HEK293 (cell line): Measurements from ENCODE around the gene PTPRG.

Experiments used
- CTCF ChIA-PET: fragments of 350-600 bp; formaldehyde crosslinking; extraction: SDS; loops from one replicate; lab custom pipeline; 2021; ENCODE audit warnings: antibody characterized with exemption; lab: Yijun Ruan, JAX
- POLR2A ChIA-PET: fragments of 300-600 bp; formaldehyde crosslinking; extraction: SDS; loops from one replicate; lab custom pipeline; 2020; ENCODE audit warnings: antibody characterized with exemption, inconsistent platforms; lab: Yijun Ruan, JAX
- H3K27ac ChIP-seq: fragments of 200-500 bp; sonication (Bioruptor generic); 2 replicates; pipeline ENCODE4 v1.5.1; 2014; ENCODE audit warnings: low read depth, low read length, control low read depth, inconsistent platforms; ENCODE audit errors: extremely low read depth
- H3K36me3 ChIP-seq, 2 experiments: fragments of 200-500 bp in 1 of 2; sonication (Bioruptor generic) in 1 of 2; 1 replicate in 1 of 2; 2 replicates in 1 of 2; pipeline ENCODE4 v1.5.1; 2014 to 2017; ENCODE audit warnings: inconsistent platforms in 2 of 2, low read length in 2 of 2; ENCODE audit not compliant: control insufficient read depth in 2 of 2, insufficient read depth in 1 of 2
- H3K4me1 ChIP-seq: fragments of 200-500 bp; sonication (Bioruptor generic); 2 replicates; pipeline ENCODE4 v1.5.1; 2014; ENCODE audit warnings: mild to moderate bottlenecking, low read length, inconsistent platforms; ENCODE audit not compliant: control insufficient read depth, insufficient read depth
- H3K4me3 ChIP-seq: 2 replicates; pipeline ENCODE4 v1.5.1; 2011; ENCODE audit warnings: low read depth, mild to moderate bottlenecking, control low read depth, low read length, moderate library complexity
- H3K9me3 ChIP-seq: fragments of 200-500 bp; sonication (Bioruptor generic); 2 replicates; pipeline ENCODE4 v1.5.1; 2014; ENCODE audit warnings: low read depth, low read length, inconsistent platforms; ENCODE audit not compliant: control insufficient read depth, insufficient read depth
- GLIS2 ChIP-seq: fragments of 450-650 bp; formaldehyde crosslinking; IDR thresholded peaks from 2 replicates; pipeline ENCODE4 v1.5.1; 2016; ENCODE audit warnings: missing biosample characterization, missing genetic modification characterization
- HOXC10 ChIP-seq: sonication (generic); formaldehyde crosslinking; IDR thresholded peaks from 2 replicates; pipeline ENCODE4 v1.8.1; 2023; ENCODE audit warnings: mild to moderate bottlenecking, missing genetic modification reagents
- ZFP69B ChIP-seq: fragments of 450-650 bp; formaldehyde crosslinking; IDR thresholded peaks from 2 replicates; pipeline ENCODE4 v1.5.1; 2016; ENCODE audit warnings: missing biosample characterization, missing genetic modification characterization
- ZNF121 ChIP-seq: fragments of 450-650 bp; formaldehyde crosslinking; IDR thresholded peaks from 2 replicates; pipeline ENCODE4 v1.5.1; 2016; ENCODE audit warnings: missing biosample characterization, missing genetic modification characterization
- ZNF157 ChIP-seq: fragments of 450-650 bp; formaldehyde crosslinking; IDR thresholded peaks from 2 replicates; pipeline ENCODE4 v1.5.1; 2016; ENCODE audit warnings: missing biosample characterization, missing genetic modification characterization
- ZNF24 ChIP-seq: fragments of 450-650 bp; formaldehyde crosslinking; IDR thresholded peaks from 2 replicates; pipeline ENCODE4 v1.5.1; 2016; ENCODE audit warnings: missing biosample characterization, missing genetic modification characterization
- ZNF341 ChIP-seq: fragments of 450-650 bp; formaldehyde crosslinking; IDR thresholded peaks from 2 replicates; pipeline ENCODE4; 2016; ENCODE audit warnings: low read depth, missing biosample characterization, missing genetic modification characterization
- ZNF433 ChIP-seq: fragments of 450-650 bp; formaldehyde crosslinking; IDR thresholded peaks from 2 replicates; pipeline ENCODE4 v1.5.1; 2016; ENCODE audit warnings: missing biosample characterization, missing genetic modification characterization, low read depth
- ZNF521 ChIP-seq: fragments of 450-650 bp; formaldehyde crosslinking; IDR thresholded peaks from 2 replicates; pipeline ENCODE4 v1.5.1; 2017; ENCODE audit warnings: missing biosample characterization, mild to moderate bottlenecking, missing genetic modification characterization
- ZNF544 ChIP-seq: fragments of 450-650 bp; formaldehyde crosslinking; IDR thresholded peaks from 2 replicates; pipeline ENCODE4 v1.5.0; 2017; ENCODE audit warnings: missing biosample characterization, missing genetic modification characterization
- ZNF549 ChIP-seq: fragments of 450-650 bp; IDR thresholded peaks from 2 replicates; pipeline ENCODE4 v1.5.1; 2018; ENCODE audit warnings: missing biosample characterization, missing genetic modification characterization, mild to moderate bottlenecking, inconsistent platforms, moderate library complexity
- ZNF600 ChIP-seq: fragments of 450-650 bp; formaldehyde crosslinking; IDR thresholded peaks from 2 replicates; pipeline ENCODE4 v1.5.1; 2016; ENCODE audit warnings: missing biosample characterization, missing genetic modification characterization
- ZNF629 ChIP-seq: fragments of 450-650 bp; formaldehyde crosslinking; IDR thresholded peaks from 2 replicates; pipeline ENCODE4 v1.5.1; 2017; ENCODE audit warnings: missing biosample characterization, missing genetic modification characterization
- ZNF664 ChIP-seq: fragments of 450-650 bp; formaldehyde crosslinking; IDR thresholded peaks from 2 replicates; pipeline ENCODE4 v1.5.1; 2016; ENCODE audit warnings: missing biosample characterization, missing genetic modification characterization
- ZNF777 ChIP-seq: fragments of 450-650 bp; formaldehyde crosslinking; IDR thresholded peaks from 2 replicates; pipeline ENCODE4 v1.5.1; 2017; ENCODE audit warnings: missing biosample characterization, missing genetic modification characterization, borderline replicate concordance
- ZNF792 ChIP-seq: fragments of 450-650 bp; formaldehyde crosslinking; IDR thresholded peaks from 2 replicates; pipeline ENCODE4 v1.5.1; 2016; ENCODE audit warnings: missing biosample characterization, missing genetic modification characterization
- ZSCAN30 ChIP-seq: fragments of 450-650 bp; IDR thresholded peaks from 2 replicates; pipeline ENCODE4 v1.5.1; 2018; ENCODE audit warnings: missing biosample characterization, mild to moderate bottlenecking, missing genetic modification characterization, moderate library complexity
- ZXDB ChIP-seq: fragments of 450-650 bp; formaldehyde crosslinking; IDR thresholded peaks from 2 replicates; pipeline ENCODE4 v1.5.1; 2016; ENCODE audit warnings: missing biosample characterization, missing genetic modification characterization
- TF ChIP-seq, protein P1 (sequence below): fragments of 450-650 bp; formaldehyde crosslinking; IDR thresholded peaks from 2 replicates; pipeline ENCODE4 v1.5.1; 2016; ENCODE audit warnings: missing biosample characterization, missing genetic modification characterization, low read depth
- TF ChIP-seq, protein P2 (sequence below): fragments of 450-650 bp; formaldehyde crosslinking; IDR thresholded peaks from 2 replicates; pipeline ENCODE4 v1.5.1; 2017; ENCODE audit warnings: missing biosample characterization, missing genetic modification characterization
- TF ChIP-seq, protein P3 (sequence below): fragments of 450-650 bp; formaldehyde crosslinking; IDR thresholded peaks from 2 replicates; pipeline ENCODE4 v1.5.1; 2016; ENCODE audit warnings: missing biosample characterization, missing genetic modification characterization
- TF ChIP-seq, protein P4 (sequence below): fragments of 450-650 bp; formaldehyde crosslinking; IDR thresholded peaks from 2 replicates; pipeline ENCODE4 v1.5.1; 2016; ENCODE audit warnings: missing biosample characterization, missing genetic modification characterization
- TF ChIP-seq, protein P5 (sequence below): fragments of 450-650 bp; formaldehyde crosslinking; IDR thresholded peaks from 2 replicates; pipeline ENCODE4 v1.5.1; 2016; ENCODE audit warnings: missing biosample characterization, missing genetic modification characterization, borderline replicate concordance

Gene PTPRG

DNA sequence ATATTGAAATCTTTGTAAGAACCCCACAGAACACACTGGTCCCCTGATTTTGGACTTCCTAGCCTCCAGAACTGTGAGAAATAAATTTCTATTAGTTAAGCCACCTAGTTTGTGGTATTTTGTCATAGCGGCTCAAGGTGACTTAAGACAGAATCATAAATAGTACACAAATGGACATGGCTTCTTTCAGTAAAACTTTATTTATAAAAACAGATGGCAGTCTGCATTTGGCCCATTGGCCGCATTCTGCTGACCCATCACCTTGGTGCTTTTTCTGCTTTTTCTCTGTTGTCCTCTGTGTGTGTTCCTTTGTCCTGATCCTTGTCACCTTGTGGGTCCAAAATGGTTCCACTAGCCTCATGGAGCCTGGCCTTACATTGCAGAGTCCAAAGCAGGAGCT lies 363.6 kb downstream of the PTPRG start:
- Histone ChIP-seq H3K4me3 (no peak overlapping the region), H3K36me3 (no peaks in the 10 kb centered on the region), H3K27ac (no peak overlapping the region), H3K4me1 (no peaks in the 10 kb centered on the region)
- POLR2A ChIA-PET: no interaction called here
- CTCF ChIA-PET: interaction anchor here (0.6 to 0.8 kb wide), 2 partner anchors 10 to 1405 kb away, joined by 3 read pairs; no protein-coding TSS in a partner anchor
- TF ChIP-seq ZNF521 (tag by site-specific recombination) (no peak), ZNF121 (tag by site-specific recombination) (no peak), ZNF549 (no peak), ZNF792 (tag by site-specific recombination) (no peak), HOXC10 (no peak), GLIS2 (tag by site-specific recombination) (no peak), ZXDB (tag by site-specific recombination) (no peak), ZNF433 (no peak), ZNF664 (no peak), ZSCAN30 (no peak), ZNF544 (tag by site-specific recombination) (no peak), ZNF157 (tag by site-specific recombination) (no peak), ZNF629 (tag by site-specific recombination) (no peak), ZFP69B (tag by site-specific recombination) (no peak), ZNF24 (tag by site-specific recombination) (no peak)
- TF ChIP-seq, protein P1, sequence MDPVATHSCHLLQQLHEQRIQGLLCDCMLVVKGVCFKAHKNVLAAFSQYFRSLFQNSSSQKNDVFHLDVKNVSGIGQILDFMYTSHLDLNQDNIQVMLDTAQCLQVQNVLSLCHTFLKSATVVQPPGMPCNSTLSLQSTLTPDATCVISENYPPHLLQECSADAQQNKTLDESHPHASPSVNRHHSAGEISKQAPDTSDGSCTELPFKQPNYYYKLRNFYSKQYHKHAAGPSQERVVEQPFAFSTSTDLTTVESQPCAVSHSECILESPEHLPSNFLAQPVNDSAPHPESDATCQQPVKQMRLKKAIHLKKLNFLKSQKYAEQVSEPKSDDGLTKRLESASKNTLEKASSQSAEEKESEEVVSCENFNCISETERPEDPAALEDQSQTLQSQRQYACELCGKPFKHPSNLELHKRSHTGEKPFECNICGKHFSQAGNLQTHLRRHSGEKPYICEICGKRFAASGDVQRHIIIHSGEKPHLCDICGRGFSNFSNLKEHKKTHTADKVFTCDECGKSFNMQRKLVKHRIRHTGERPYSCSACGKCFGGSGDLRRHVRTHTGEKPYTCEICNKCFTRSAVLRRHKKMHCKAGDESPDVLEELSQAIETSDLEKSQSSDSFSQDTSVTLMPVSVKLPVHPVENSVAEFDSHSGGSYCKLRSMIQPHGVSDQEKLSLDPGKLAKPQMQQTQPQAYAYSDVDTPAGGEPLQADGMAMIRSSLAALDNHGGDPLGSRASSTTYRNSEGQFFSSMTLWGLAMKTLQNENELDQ: no peak
- TF ChIP-seq, protein P2, sequence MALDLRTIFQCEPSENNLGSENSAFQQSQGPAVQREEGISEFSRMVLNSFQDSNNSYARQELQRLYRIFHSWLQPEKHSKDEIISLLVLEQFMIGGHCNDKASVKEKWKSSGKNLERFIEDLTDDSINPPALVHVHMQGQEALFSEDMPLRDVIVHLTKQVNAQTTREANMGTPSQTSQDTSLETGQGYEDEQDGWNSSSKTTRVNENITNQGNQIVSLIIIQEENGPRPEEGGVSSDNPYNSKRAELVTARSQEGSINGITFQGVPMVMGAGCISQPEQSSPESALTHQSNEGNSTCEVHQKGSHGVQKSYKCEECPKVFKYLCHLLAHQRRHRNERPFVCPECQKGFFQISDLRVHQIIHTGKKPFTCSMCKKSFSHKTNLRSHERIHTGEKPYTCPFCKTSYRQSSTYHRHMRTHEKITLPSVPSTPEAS (tag by site-specific recombination): no peak
- TF ChIP-seq, protein P3, sequence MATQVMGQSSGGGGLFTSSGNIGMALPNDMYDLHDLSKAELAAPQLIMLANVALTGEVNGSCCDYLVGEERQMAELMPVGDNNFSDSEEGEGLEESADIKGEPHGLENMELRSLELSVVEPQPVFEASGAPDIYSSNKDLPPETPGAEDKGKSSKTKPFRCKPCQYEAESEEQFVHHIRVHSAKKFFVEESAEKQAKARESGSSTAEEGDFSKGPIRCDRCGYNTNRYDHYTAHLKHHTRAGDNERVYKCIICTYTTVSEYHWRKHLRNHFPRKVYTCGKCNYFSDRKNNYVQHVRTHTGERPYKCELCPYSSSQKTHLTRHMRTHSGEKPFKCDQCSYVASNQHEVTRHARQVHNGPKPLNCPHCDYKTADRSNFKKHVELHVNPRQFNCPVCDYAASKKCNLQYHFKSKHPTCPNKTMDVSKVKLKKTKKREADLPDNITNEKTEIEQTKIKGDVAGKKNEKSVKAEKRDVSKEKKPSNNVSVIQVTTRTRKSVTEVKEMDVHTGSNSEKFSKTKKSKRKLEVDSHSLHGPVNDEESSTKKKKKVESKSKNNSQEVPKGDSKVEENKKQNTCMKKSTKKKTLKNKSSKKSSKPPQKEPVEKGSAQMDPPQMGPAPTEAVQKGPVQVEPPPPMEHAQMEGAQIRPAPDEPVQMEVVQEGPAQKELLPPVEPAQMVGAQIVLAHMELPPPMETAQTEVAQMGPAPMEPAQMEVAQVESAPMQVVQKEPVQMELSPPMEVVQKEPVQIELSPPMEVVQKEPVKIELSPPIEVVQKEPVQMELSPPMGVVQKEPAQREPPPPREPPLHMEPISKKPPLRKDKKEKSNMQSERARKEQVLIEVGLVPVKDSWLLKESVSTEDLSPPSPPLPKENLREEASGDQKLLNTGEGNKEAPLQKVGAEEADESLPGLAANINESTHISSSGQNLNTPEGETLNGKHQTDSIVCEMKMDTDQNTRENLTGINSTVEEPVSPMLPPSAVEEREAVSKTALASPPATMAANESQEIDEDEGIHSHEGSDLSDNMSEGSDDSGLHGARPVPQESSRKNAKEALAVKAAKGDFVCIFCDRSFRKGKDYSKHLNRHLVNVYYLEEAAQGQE (tag by site-specific recombination): no peak
- TF ChIP-seq, protein P4, sequence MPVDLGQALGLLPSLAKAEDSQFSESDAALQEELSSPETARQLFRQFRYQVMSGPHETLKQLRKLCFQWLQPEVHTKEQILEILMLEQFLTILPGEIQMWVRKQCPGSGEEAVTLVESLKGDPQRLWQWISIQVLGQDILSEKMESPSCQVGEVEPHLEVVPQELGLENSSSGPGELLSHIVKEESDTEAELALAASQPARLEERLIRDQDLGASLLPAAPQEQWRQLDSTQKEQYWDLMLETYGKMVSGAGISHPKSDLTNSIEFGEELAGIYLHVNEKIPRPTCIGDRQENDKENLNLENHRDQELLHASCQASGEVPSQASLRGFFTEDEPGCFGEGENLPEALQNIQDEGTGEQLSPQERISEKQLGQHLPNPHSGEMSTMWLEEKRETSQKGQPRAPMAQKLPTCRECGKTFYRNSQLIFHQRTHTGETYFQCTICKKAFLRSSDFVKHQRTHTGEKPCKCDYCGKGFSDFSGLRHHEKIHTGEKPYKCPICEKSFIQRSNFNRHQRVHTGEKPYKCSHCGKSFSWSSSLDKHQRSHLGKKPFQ (tag by site-specific recombination): no peak
- TF ChIP-seq, all 188 proteins: peak for 0
- H3K9me3 ChIP-seq: no peaks in the 10 kb centered on the region

DNA sequence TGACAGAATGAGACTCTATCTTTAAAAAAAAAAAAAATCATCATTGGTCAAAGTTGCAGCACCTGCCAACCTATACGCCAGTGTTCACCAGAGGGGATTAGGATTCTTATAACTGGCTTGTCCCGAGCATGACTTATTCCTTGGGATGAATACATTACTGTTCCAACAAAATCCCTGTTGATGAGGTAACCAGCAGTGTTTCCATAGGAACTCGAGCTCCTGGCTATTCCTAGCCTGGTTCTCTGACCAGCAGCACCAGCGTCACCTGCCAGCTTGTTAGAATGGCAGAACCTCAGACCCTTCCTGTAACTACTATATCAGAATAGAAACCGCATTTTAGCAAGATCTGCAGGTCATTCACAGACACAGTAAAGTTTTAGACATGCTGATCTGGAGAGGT lies 364.4 kb downstream of the PTPRG start:
- H3K27ac ChIP-seq: no peak overlapping the region
- CTCF ChIA-PET: no interaction called here
- no peak overlapping the region for H3K4me3 ChIP-seq
- H3K4me1 ChIP-seq: no peaks in the 10 kb centered on the region
- no peaks in the 10 kb centered on the region for H3K36me3 ChIP-seq
- POLR2A ChIA-PET: no interaction called here
- H3K9me3 ChIP-seq: no peaks in the 10 kb centered on the region
- TF ChIP-seq, protein P5, sequence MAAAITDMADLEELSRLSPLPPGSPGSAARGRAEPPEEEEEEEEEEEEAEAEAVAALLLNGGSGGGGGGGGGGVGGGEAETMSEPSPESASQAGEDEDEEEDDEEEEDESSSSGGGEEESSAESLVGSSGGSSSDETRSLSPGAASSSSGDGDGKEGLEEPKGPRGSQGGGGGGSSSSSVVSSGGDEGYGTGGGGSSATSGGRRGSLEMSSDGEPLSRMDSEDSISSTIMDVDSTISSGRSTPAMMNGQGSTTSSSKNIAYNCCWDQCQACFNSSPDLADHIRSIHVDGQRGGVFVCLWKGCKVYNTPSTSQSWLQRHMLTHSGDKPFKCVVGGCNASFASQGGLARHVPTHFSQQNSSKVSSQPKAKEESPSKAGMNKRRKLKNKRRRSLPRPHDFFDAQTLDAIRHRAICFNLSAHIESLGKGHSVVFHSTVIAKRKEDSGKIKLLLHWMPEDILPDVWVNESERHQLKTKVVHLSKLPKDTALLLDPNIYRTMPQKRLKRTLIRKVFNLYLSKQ (tag by site-specific recombination): no peak
- TF ChIP-seq ZNF600 (tag by site-specific recombination) (0 out of 2 replicates have a peak, but pooled peaks have one; percentile 43), ZNF341 (tag by site-specific recombination) (0 out of 2 replicates have a peak, but pooled peaks have one; percentile 44), ZNF777 (tag by site-specific recombination) (no peak)
